SK-N-SH (cell line): ENCODE data around the gene ARMC9. TPM values are rescaled to one million over a fixed set of nuclear protein-coding genes. Genes with fewer than 3 reads are reported as not detected.
A peak's percentile ranks its signal among the peaks of the same experiment; 100 is the strongest.

ENCODE experiments used
- CTCF ChIA-PET: fragments of 300-600, 350-600 bp; formaldehyde crosslinking; extraction: SDS; loops from one replicate; lab custom pipeline; 2021; lab: Yijun Ruan, JAX
- POLR2A ChIA-PET: fragments of 350-600 bp; sonication (Branson Sonifier 250); formaldehyde crosslinking; extraction: SDS; loops from one replicate; lab custom pipeline; 2020; ENCODE audit warnings: antibody characterized with exemption, inconsistent platforms; lab: Yijun Ruan, JAX
- DNase-seq: peaks from one replicate; pipeline ENCODE4 v3.0.0; 2012
- H2AFZ ChIP-seq: fragments of 200-600 bp; sonication (generic); 2 replicates; pipeline ENCODE4 v1.8.1; 2016; ENCODE audit warnings: antibody characterized with exemption, mild to moderate bottlenecking, low read depth
- H3F3A ChIP-seq: fragments of 200-600 bp; sonication (generic); replicated peaks from 2 replicates; pipeline ENCODE3; 2016; ENCODE audit warnings: antibody characterized with exemption, mild to moderate bottlenecking; ENCODE audit not compliant: insufficient read depth
- H3K27ac ChIP-seq, 2 experiments: fragments of 200-500 bp in 1 of 2; fragments of 200-600 bp in 1 of 2; sonication (Bioruptor generic) in 1 of 2; sonication (generic), shearing (Covaris generic) in 1 of 2; 2 replicates each; pipeline versions ENCODE4 v1.5.1 to v1.6.1; 2014 to 2016; ENCODE audit warnings: low read depth in 2 of 2, inconsistent platforms in 1 of 2, low read length in 1 of 2, mild to moderate bottlenecking in 1 of 2, mixed read lengths in 1 of 2
- H3K27me3 ChIP-seq: fragments of 200-600 bp; sonication (generic), shearing (Covaris generic); 2 replicates; pipeline ENCODE4 v1.6.1; 2016; ENCODE audit warnings: mixed run types; ENCODE audit not compliant: insufficient read depth
- H3K36me3 ChIP-seq, 2 experiments: fragments of 200-500 bp in 1 of 2; fragments of 200-600 bp in 1 of 2; sonication (Bioruptor generic) in 1 of 2; sonication (generic) in 1 of 2; replicated peaks in 1 of 2; 2 replicates each; pipeline versions ENCODE3 to v1.5.1; 2014 to 2016; ENCODE audit warnings: low read length in 1 of 2, mild to moderate bottlenecking in 1 of 2; ENCODE audit not compliant: insufficient read depth in 2 of 2, control insufficient read depth in 1 of 2
- H3K4me1 ChIP-seq, 2 experiments: fragments of 200-500 bp in 1 of 2; fragments of 200-600 bp in 1 of 2; sonication (Bioruptor generic) in 1 of 2; sonication (generic), shearing (Covaris generic) in 1 of 2; 2 replicates each; pipeline versions ENCODE4 v1.5.1 to v1.6.1; 2014 to 2016; ENCODE audit warnings: low read depth in 1 of 2, low read length in 1 of 2, mixed run types in 1 of 2; ENCODE audit not compliant: insufficient read depth in 2 of 2, control insufficient read depth in 1 of 2
- H3K4me2 ChIP-seq: fragments of 200-600 bp; sonication (generic), shearing (Covaris generic); 2 replicates; pipeline ENCODE4 v1.6.1; 2017; ENCODE audit warnings: mixed run types
- H3K4me3 ChIP-seq, 2 experiments: fragments of 200-500 bp in 1 of 2; fragments of 200-600 bp in 1 of 2; sonication (Bioruptor generic) in 1 of 2; sonication (generic), shearing (Covaris generic) in 1 of 2; 2 replicates each; pipeline versions ENCODE4 v1.5.1 to v1.8.1; 2014 to 2016; ENCODE audit warnings: low read depth in 2 of 2, inconsistent platforms in 1 of 2, low read length in 1 of 2, mild to moderate bottlenecking in 1 of 2, mixed read lengths in 1 of 2, moderate library complexity in 1 of 2
- H3K79me2 ChIP-seq: fragments of 200-600 bp; sonication (generic); 2 replicates; pipeline ENCODE4 v1.8.1; 2017; ENCODE audit warnings: mild to moderate bottlenecking; ENCODE audit not compliant: insufficient read depth
- H3K9ac ChIP-seq: fragments of 200-600 bp; sonication (generic); 2 replicates; pipeline ENCODE4 v1.6.1; 2017; ENCODE audit warnings: mixed run types
- H3K9me2 ChIP-seq: fragments of 200-600 bp; sonication (generic); 2 replicates; pipeline ENCODE4 v1.6.1; 2017; ENCODE audit warnings: mixed run types
- H3K9me3 ChIP-seq: fragments of 200-600 bp; sonication (generic); 2 replicates; pipeline ENCODE4 v1.6.1; 2017; ENCODE audit warnings: mixed run types, mild to moderate bottlenecking, moderate library complexity
- H4K20me1 ChIP-seq: fragments of 200-600 bp; sonication (generic); 2 replicates; pipeline ENCODE4 v1.6.1; 2017; ENCODE audit warnings: mild to moderate bottlenecking, mixed run types; ENCODE audit not compliant: insufficient read depth
- EP300 ChIP-seq, 2 experiments: IDR thresholded peaks; 2 replicates each; pipeline versions ENCODE4 v1.4.0 to v1.6.1; 2012; ENCODE audit warnings: borderline replicate concordance in 1 of 2, low read depth in 1 of 2, low read length in 1 of 2
- EZH2phosphoT487 ChIP-seq: fragments of 200-600 bp; sonication (generic); IDR thresholded peaks from 2 replicates; pipeline ENCODE4 v1.6.1; 2017; ENCODE audit warnings: low read depth, mixed run types, mild to moderate bottlenecking, antibody characterized with exemption, moderate library complexity, borderline replicate concordance
- FOXJ3 ChIP-seq: sonication (generic); formaldehyde crosslinking; IDR thresholded peaks from 2 replicates; pipeline ENCODE4 v1.5.1; 2020; ENCODE audit warnings: mild to moderate bottlenecking, missing genetic modification reagents
- JUND ChIP-seq: IDR thresholded peaks from 2 replicates; pipeline ENCODE4 v1.4.0; 2012
- MEF2A ChIP-seq: IDR thresholded peaks from 2 replicates; pipeline ENCODE4 v1.4.0; 2012; ENCODE audit warnings: low read depth, borderline replicate concordance
- NFIC ChIP-seq: IDR thresholded peaks from 2 replicates; pipeline ENCODE4 v1.4.0; 2012; ENCODE audit warnings: borderline replicate concordance
- NRF1 ChIP-seq: IDR thresholded peaks from 2 replicates; pipeline ENCODE4 v1.6.1; 2012; ENCODE audit warnings: low read depth, mild to moderate bottlenecking, low read length
- RAD21 ChIP-seq: IDR thresholded peaks from 2 replicates; pipeline ENCODE4 v1.6.1; 2012; ENCODE audit warnings: mild to moderate bottlenecking, low read length
- RCOR1 ChIP-seq: fragments of 150-350 bp; IDR thresholded peaks from 2 replicates; pipeline ENCODE4 v1.6.1; 2017; ENCODE audit warnings: antibody characterized with exemption, low read length
- REST ChIP-seq: IDR thresholded peaks from 2 replicates; pipeline ENCODE4 v1.6.1; 2012; ENCODE audit warnings: mild to moderate bottlenecking, low read depth, low read length, moderate library complexity
- RFX5 ChIP-seq: IDR thresholded peaks from 2 replicates; pipeline ENCODE4 v1.6.1; 2012; ENCODE audit warnings: mild to moderate bottlenecking, improper control_type of control experiment, low read length
- RXRA ChIP-seq: IDR thresholded peaks from 2 replicates; pipeline ENCODE4 v1.4.0; 2012; ENCODE audit warnings: low read depth, mild to moderate bottlenecking, borderline replicate concordance
- SIN3A ChIP-seq: IDR thresholded peaks from 2 replicates; pipeline ENCODE4 v1.6.1; 2012; ENCODE audit warnings: low read depth, mild to moderate bottlenecking, low read length, moderate library complexity, borderline replicate concordance
- TAF1 ChIP-seq: IDR thresholded peaks from 2 replicates; pipeline ENCODE4 v1.6.1; 2012; ENCODE audit warnings: low read depth, mild to moderate bottlenecking, low read length, moderate library complexity, borderline replicate concordance
- TCF12 ChIP-seq: IDR thresholded peaks from 2 replicates; pipeline ENCODE4 v1.4.0; 2012
- YY1 ChIP-seq: IDR thresholded peaks from 2 replicates; pipeline ENCODE4 v1.4.0; 2012; ENCODE audit warnings: low read depth, mild to moderate bottlenecking
- WGBS: methylation state at CpG from one replicate; pipeline ENCODE4 v1.1.6; 2017; ENCODE audit warnings: low lambda C conversion rate; 5-methylcytosine and 5-hydroxymethylcytosine counted together
- polyA plus RNA-seq, 3 experiments: library from polyadenylated mRNA; depleted of rRNA; stranded (reverse); fragments of >200 nt; gene quantifications; 2 replicates each; pipeline ENCODE4 v1.2.3, GENCODE V29; 2012
- TF ChIP-seq, protein P1 (sequence below): IDR thresholded peaks from 2 replicates; pipeline ENCODE4; 2012
- TF ChIP-seq, protein P2 (sequence below): IDR thresholded peaks from 2 replicates; pipeline ENCODE4 v1.4.0; 2012; ENCODE audit warnings: low read depth, borderline replicate concordance
- TF ChIP-seq, protein P3 (sequence below): fragments of 150-350 bp; IDR thresholded peaks from 2 replicates; pipeline ENCODE4 v1.6.1; 2017; ENCODE audit warnings: antibody characterized with exemption, low read length, low read depth, borderline replicate concordance

Gene ARMC9
- polyA plus RNA-seq, 1 of the 3 experiments (the other 2 are of a cell fraction): 25.3 TPM

- CTCF ChIA-PET: interaction anchor here (0.7 to 5.4 kb wide), 8 partner anchors 9 to 169 kb away, joined by 3 to 54 read pairs (median 4); no protein-coding TSS in a partner anchor
- WGBS: 57% methylated on average over 8 of the region's 41 CpGs
- Histone ChIP-seq H3K36me3 (no peaks in the 10 kb centered on the region), H3K79me2 (no peaks in the 10 kb centered on the region), H3F3A (no peaks in the 10 kb centered on the region), H3K4me1 (peaks cover 0 to 35% of the 10 kb centered on the region in 2 experiments; a peak in 1 of 4 replicates), H4K20me1 (no peaks in the 10 kb centered on the region), H3K9ac (no peak overlapping the region), H3K4me3 (peak overlapping the region in 1 of 2 experiments; percentile 30; a peak in 1 of 4 replicates), H3K4me2 (no peak overlapping the region), H3K27ac (no peak overlapping the region), H2AFZ (no peak overlapping the region), H3K27me3 (no peaks in the 10 kb centered on the region), H3K9me3 (no peaks in the 10 kb centered on the region), H3K9me2 (no peaks in the 10 kb centered on the region)
- DNase-seq: peak; percentile 40
- POLR2A ChIA-PET: interaction anchor here (1.0 to 1.1 kb wide), 2 partner anchors 68 kb away, joined by 3 read pairs; partner anchors contain the start of gene NCL
- TF ChIP-seq EP300 (IDR thresholded peaks at IDR 0.05; ENCODE audit: borderline replicate concordance in 1 of 2, low read depth in 1 of 2, low read length in 1 of 2) (no peak), REST (no peak), NFIC (no peak), FOXJ3 (CRISPR knock-in tag) (no peak), EZH2phosphoT487 (no peak), SIN3A (no peak), TCF12 (no peak), RXRA (no peak), JUND (no peak), TAF1 (no peak)
These were observed 197.8 kb downstream of the ARMC9 start for GRCh38 chr2:231396058-231396821.

- H3K9me2 ChIP-seq: no peaks in the 10 kb centered on the region
- peaks cover 0 to 28% of the 10 kb centered on the region in 2 experiments; a peak in 1 of 4 replicates for H3K4me1 ChIP-seq
- no peaks in the 10 kb centered on the region for H3K36me3 ChIP-seq
- H3K4me3 ChIP-seq: no peak overlapping the region
- no peak overlapping the region for H3K9ac ChIP-seq
- H3K27me3 ChIP-seq: no peaks in the 10 kb centered on the region
- H3K9me3 ChIP-seq: no peaks in the 10 kb centered on the region
- no peak overlapping the region for H2AFZ ChIP-seq
- 83% methylated on average over 18 of the region's 22 CpGs for WGBS
- ChIA-PET POLR2A (interaction anchor here (1.1 kb wide), 1 partner anchor 67 kb away, joined by 3 read pairs; the partner anchor contains the start of gene NCL), CTCF (interaction anchor here (1.0 to 5.4 kb wide), 5 partner anchors 8 to 170 kb away, joined by 3 to 54 read pairs (median 5); no protein-coding TSS in a partner anchor)
- H3K4me2 ChIP-seq: no peak overlapping the region
- no peaks in the 10 kb centered on the region for H3F3A ChIP-seq
- no peak overlapping the region for H3K27ac ChIP-seq
- no peak for DNase-seq
- H4K20me1 ChIP-seq: no peaks in the 10 kb centered on the region
- no peaks in the 10 kb centered on the region for H3K79me2 ChIP-seq
- TF ChIP-seq, protein P1, sequence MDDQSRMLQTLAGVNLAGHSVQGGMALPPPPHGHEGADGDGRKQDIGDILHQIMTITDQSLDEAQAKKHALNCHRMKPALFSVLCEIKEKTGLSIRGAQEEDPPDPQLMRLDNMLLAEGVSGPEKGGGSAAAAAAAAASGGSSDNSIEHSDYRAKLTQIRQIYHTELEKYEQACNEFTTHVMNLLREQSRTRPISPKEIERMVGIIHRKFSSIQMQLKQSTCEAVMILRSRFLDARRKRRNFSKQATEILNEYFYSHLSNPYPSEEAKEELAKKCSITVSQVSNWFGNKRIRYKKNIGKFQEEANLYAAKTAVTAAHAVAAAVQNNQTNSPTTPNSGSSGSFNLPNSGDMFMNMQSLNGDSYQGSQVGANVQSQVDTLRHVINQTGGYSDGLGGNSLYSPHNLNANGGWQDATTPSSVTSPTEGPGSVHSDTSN: no peak
- TF ChIP-seq, protein P2, sequence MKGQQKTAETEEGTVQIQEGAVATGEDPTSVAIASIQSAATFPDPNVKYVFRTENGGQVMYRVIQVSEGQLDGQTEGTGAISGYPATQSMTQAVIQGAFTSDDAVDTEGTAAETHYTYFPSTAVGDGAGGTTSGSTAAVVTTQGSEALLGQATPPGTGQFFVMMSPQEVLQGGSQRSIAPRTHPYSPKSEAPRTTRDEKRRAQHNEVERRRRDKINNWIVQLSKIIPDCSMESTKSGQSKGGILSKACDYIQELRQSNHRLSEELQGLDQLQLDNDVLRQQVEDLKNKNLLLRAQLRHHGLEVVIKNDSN: no peak
- no peak for TF ChIP-seq MEF2A
- TF ChIP-seq FOXJ3 (CRISPR knock-in tag): no peak
- no peak for TF ChIP-seq RFX5
- TF ChIP-seq NRF1: no peak
- TF ChIP-seq RAD21: no peak
- no peak for TF ChIP-seq NFIC
- TF ChIP-seq YY1: no peak
- TF ChIP-seq, protein P3, sequence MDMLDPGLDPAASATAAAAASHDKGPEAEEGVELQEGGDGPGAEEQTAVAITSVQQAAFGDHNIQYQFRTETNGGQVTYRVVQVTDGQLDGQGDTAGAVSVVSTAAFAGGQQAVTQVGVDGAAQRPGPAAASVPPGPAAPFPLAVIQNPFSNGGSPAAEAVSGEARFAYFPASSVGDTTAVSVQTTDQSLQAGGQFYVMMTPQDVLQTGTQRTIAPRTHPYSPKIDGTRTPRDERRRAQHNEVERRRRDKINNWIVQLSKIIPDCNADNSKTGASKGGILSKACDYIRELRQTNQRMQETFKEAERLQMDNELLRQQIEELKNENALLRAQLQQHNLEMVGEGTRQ: no peak
- no peak for TF ChIP-seq RCOR1
These were observed 198.8 kb downstream of the ARMC9 start for GRCh38 chr2:231397011-231397927.
